Right hindlimb (tissue), 1 donor: ENCODE measurements around the gene DNAH12.
"Not testable (repeated sequence)": the region's sequence is repeated elsewhere in the genome, so short reads cannot be mapped to it uniquely, and the experiment has no call there.

Experiments used
- DNase-seq: peaks from one replicate; pipeline ENCODE4 v3.0.0-alpha.2; 2018

The DNAH12 gene

GRCh38 chr3:57538465-57538864 lies 5.7 kb downstream of the DNAH12 start:
- DNase-seq = no peak

GRCh38 chr3:57530071-57530608 lies 14.0 kb downstream of the DNAH12 start:
- no peak for DNase-seq

GRCh38 chr3:57518276-57518915 lies 25.7 kb downstream of the DNAH12 start:
- no peak for DNase-seq

- DNase-seq = no peak
These were observed 32.0 kb downstream of the DNAH12 start for GRCh38 chr3:57512166-57512565.

- no peak for DNase-seq
These were observed 38.2 kb downstream of the DNAH12 start for GRCh38 chr3:57505901-57506300.

GRCh38 chr3:57500506-57500905 lies 43.6 kb downstream of the DNAH12 start:
- DNase-seq = no peak

GRCh38 chr3:57497904-57498303 lies 46.2 kb downstream of the DNAH12 start:
- no peak for DNase-seq

- DNase-seq = no peak
These were observed 59.6 kb downstream of the DNAH12 start for GRCh38 chr3:57484563-57484962.

- not testable (repeated sequence) for DNase-seq
These were observed 67.0 kb downstream of the DNAH12 start for GRCh38 chr3:57477193-57477592.

GRCh38 chr3:57464801-57465200 lies 79.3 kb downstream of the DNAH12 start:
- DNase-seq = no peak

GRCh38 chr3:57464011-57464410 lies 80.1 kb downstream of the DNAH12 start:
- no peak for DNase-seq

- no peak for DNase-seq
These were observed 92.8 kb downstream of the DNAH12 start for GRCh38 chr3:57451150-57451846.

GRCh38 chr3:57449276-57449847 lies 94.8 kb downstream of the DNAH12 start:
- DNase-seq = not testable (repeated sequence)

GRCh38 chr3:57448489-57448888 lies 95.7 kb downstream of the DNAH12 start:
- not testable (repeated sequence) for DNase-seq

- peak; percentile 28 for DNase-seq
These were observed 97.8 kb downstream of the DNAH12 start for GRCh38 chr3:57446318-57446841.

- DNase-seq = no peak
These were observed 99.7 kb downstream of the DNAH12 start for GRCh38 chr3:57444469-57444868.

GRCh38 chr3:57440144-57440543 lies 104.0 kb downstream of the DNAH12 start:
- not testable (repeated sequence) for DNase-seq

GRCh38 chr3:57438460-57438859 lies 105.7 kb downstream of the DNAH12 start:
- DNase-seq = not testable (repeated sequence)

GRCh38 chr3:57436195-57436761 lies 107.9 kb downstream of the DNAH12 start:
- DNase-seq = no peak

GRCh38 chr3:57434041-57434440 lies 110.1 kb downstream of the DNAH12 start:
- no peak for DNase-seq

GRCh38 chr3:57423335-57423734 lies 120.8 kb downstream of the DNAH12 start:
- no peak for DNase-seq

- DNase-seq = no peak
These were observed 122.8 kb downstream of the DNAH12 start for GRCh38 chr3:57421336-57421735.

- DNase-seq = no peak
These were observed 124.1 kb downstream of the DNAH12 start for GRCh38 chr3:57420001-57420400.
